ENCODE results near the gene KCTD13. TPM values are rescaled to one million over a fixed set of nuclear protein-coding genes. Genes with fewer than 3 reads are reported as not detected.

The KCTD13 gene
- total RNA-seq, 1 experiment from 2014 or later, result 18.5 TPM

- ChIA-PET POLR2A (interaction anchor here (0.6 to 3.2 kb wide), 11 partner anchors 11 to 256 kb away, joined by 3 to 17 read pairs (median 3); partner anchors contain the start of genes ASPHD1, HIRIP3, KCTD13 and SEZ6L2), CTCF (interaction anchor here (0.6 to 5.5 kb wide), 25 partner anchors 11 to 272 kb away, joined by 3 to 36 read pairs (median 5); partner anchors contain the start of genes ASPHD1, PAGR1, SEZ6L2 and TBX6)
- H3K4me3 Mint-ChIP-seq, result peak overlapping the region; percentile 92; the same call in 1 of the 2 replicates
- no peak for ATAC-seq
- H3K9me3 Mint-ChIP-seq, result peaks cover 17% of the 10 kb centered on the region
- TF ChIP-seq IRF1 (CRISPR knock-in tag; IDR thresholded peaks at IDR 0.05) (no peak), CREB1 (CRISPR knock-in tag; IDR thresholded peaks at IDR 0.05) (no peak), GTF2I (CRISPR knock-in tag; conservative IDR thresholded peaks at IDR 0.05) (no peak), ZNF425 (CRISPR knock-in tag; conservative IDR thresholded peaks at IDR 0.05) (no peak), PRDM15 (CRISPR knock-in tag; IDR thresholded peaks at IDR 0.05) (no peak), RORB (CRISPR knock-in tag; IDR thresholded peaks at IDR 0.05) (no peak), ZNF219 (CRISPR knock-in tag; IDR thresholded peaks at IDR 0.05; ENCODE audit: borderline replicate concordance) (no peak), ELF4 (CRISPR knock-in tag; IDR thresholded peaks at IDR 0.05; ENCODE audit: low read depth) (no peak), ESRRA (CRISPR knock-in tag; IDR thresholded peaks at IDR 0.05; ENCODE audit: borderline replicate concordance) (no peak), MLX (CRISPR knock-in tag; IDR thresholded peaks at IDR 0.05) (no peak), AFF4 (CRISPR knock-in tag; IDR thresholded peaks at IDR 0.05; ENCODE audit: borderline replicate concordance) (no peak), STAT6 (CRISPR knock-in tag; conservative IDR thresholded peaks at IDR 0.05; ENCODE audit: low read depth) (no peak)
- 0 out of 2 replicates have a peak overlapping the region, but pooled peaks have one; percentile 41 for H3K27ac Mint-ChIP-seq
- no peak for DNase-seq (ENCODE audit: low spot score)
- peaks cover 27% of the 10 kb centered on the region for H3K4me1 Mint-ChIP-seq
- peaks cover 21% of the 10 kb centered on the region for H3K27me3 Mint-ChIP-seq (ENCODE audit: low read depth)
- peaks cover 41% of the 10 kb centered on the region for H3K36me3 Mint-ChIP-seq
Measured at GRCh38 chr16:29972992-29973383, 47.0 kb upstream of the KCTD13 start.

Data from WTC11 (cell line).